Gastroesophageal sphincter (tissue), 4 donors: ENCODE data around the gene CCDC3. TPM values are rescaled to one million over a fixed set of nuclear protein-coding genes. Genes with fewer than 3 reads are reported as not detected.

Experiments
- ATAC-seq: fragments of 150-250 bp; one replicate; pipeline ENCODE4 v1.9.1; 2016; ENCODE audit warnings: mild to moderate bottlenecking, moderate library complexity
- H3K27ac ChIP-seq, 4 donors: fragments of 200-600 bp; sonication (generic) in 3 of 4; 1 replicate in 3 of 4; 2 replicates in 1 of 4; pipeline ENCODE4 v1.5.1; 2016 to 2019
- H3K27me3 ChIP-seq: fragments of 200-600 bp; sonication (generic); one replicate; pipeline ENCODE4 v1.5.1; 2019
- H3K36me3 ChIP-seq, 2 donors: fragments of 200-600 bp; sonication (generic); one replicate each; pipeline ENCODE4 v1.5.1; 2019; ENCODE audit warnings: control low read depth in 1 of 2
- H3K4me1 ChIP-seq, 3 donors: fragments of 200-600 bp; sonication (generic); 1 replicate in 2 of 3; 2 replicates in 1 of 3; pipeline ENCODE4 v1.5.1; 2016 to 2019; ENCODE audit warnings: control low read depth in 2 of 3
- H3K4me3 ChIP-seq, 2 donors: fragments of 200-600 bp; sonication (generic); one replicate each; pipeline ENCODE4 v1.5.1; 2019; ENCODE audit warnings: mild to moderate bottlenecking in 1 of 2, moderate library complexity in 1 of 2
- H3K9me3 ChIP-seq, 3 donors: fragments of 200-600 bp; sonication (generic); one replicate each; pipeline ENCODE4 v1.5.1; 2017 to 2019; ENCODE audit warnings: control low read depth in 2 of 3
- WGBS, 2 donors: methylation state at CpG; one replicate each; pipeline ENCODE4 v1.1.5; 2018; ENCODE audit warnings: low coverage in 1 of 2; 5-methylcytosine and 5-hydroxymethylcytosine counted together
- small RNA-seq, 4 donors: library from RNA; depleted of rRNA; stranded (forward); fragments of <200 nt; gene quantifications; one replicate each; pipeline ENCODE3, GENCODE V24; 2016
- total RNA-seq, 4 donors: library from RNA; depleted of rRNA; stranded (reverse); fragments of >200 nt; gene quantifications; one replicate each; pipeline ENCODE4 v1.1.0, GENCODE V29; 2016
- TF ChIP-seq, protein P1 (sequence below), 4 experiments: fragments of 200-600 bp in 2 of 4; fragments of 450-650 bp in 2 of 4; sonication (generic) in 1 of 4; IDR thresholded peaks; one replicate each; pipeline ENCODE4 v1.5.1; 2017 to 2019; ENCODE audit warnings: antibody characterized with exemption in 4 of 4, mild to moderate bottlenecking in 2 of 4, moderate library complexity in 2 of 4

Gene CCDC3
- total RNA-seq, 4 donors from 2014 or later, result 12.2 to 66.1 (median 16.0) TPM

DNA sequence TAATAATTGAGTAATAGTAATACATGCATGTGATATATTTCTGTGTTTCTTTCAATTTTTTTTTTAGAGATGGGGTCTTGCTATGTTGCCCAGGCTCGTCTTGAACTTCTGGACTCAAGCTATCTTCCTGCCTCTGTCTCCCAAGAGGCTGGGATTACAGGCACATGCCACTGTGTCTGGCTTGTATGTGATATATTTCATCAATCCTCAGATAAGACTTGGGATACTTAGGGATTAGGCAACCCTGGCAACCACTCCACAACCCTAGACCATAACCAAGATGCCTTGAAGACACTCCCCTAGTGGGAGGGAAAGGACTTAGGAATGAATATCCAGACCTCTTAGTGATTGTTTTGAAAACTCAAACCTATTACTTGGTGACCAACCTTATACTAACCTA is 154.8 kb downstream of the CCDC3 start:
- ATAC-seq, result no peak
- peaks cover 0 to 37% (median 12%) of the 10 kb centered on the region in 3 donors for H3K4me1 ChIP-seq
- 0 to 90% methylated on average over 1 of the region's 1 CpG for WGBS, 2 donors

More for the DNA sequence above, 154.8 kb downstream of the CCDC3 start:
- no peaks in the 10 kb centered on the region for H3K9me3 ChIP-seq
- TF ChIP-seq, protein P1, sequence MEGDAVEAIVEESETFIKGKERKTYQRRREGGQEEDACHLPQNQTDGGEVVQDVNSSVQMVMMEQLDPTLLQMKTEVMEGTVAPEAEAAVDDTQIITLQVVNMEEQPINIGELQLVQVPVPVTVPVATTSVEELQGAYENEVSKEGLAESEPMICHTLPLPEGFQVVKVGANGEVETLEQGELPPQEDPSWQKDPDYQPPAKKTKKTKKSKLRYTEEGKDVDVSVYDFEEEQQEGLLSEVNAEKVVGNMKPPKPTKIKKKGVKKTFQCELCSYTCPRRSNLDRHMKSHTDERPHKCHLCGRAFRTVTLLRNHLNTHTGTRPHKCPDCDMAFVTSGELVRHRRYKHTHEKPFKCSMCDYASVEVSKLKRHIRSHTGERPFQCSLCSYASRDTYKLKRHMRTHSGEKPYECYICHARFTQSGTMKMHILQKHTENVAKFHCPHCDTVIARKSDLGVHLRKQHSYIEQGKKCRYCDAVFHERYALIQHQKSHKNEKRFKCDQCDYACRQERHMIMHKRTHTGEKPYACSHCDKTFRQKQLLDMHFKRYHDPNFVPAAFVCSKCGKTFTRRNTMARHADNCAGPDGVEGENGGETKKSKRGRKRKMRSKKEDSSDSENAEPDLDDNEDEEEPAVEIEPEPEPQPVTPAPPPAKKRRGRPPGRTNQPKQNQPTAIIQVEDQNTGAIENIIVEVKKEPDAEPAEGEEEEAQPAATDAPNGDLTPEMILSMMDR (IDR thresholded peaks at IDR 0.05), result no peak
- H3K36me3 ChIP-seq, result no peaks in the 10 kb centered on the region
- no peaks in the 10 kb centered on the region for H3K27me3 ChIP-seq
- H3K27ac ChIP-seq, result no peak overlapping the region
- H3K4me3 ChIP-seq, result no peak overlapping the region

Small RNA genes within 50 kb of the gene (small RNA-seq; reads per million reads assigned to genes)
- 0 to 0.12 (median 0) reads per million in 4 donors for gene RNA5SP300

Other genes with a start within 250 kb of the CCDC3 start
- gene OPTN, start 98.5 kb upstream of the CCDC3 start, total RNA-seq, result 100 to 1,000 TPM in 1 of 4 donors, 10 to 100 TPM in 3; 69.0 to 103 (median 82.2) TPM
- gene MCM10, start 159.8 kb upstream of the CCDC3 start, total RNA-seq, result 1 to 10 TPM in 1 of 4 donors, under 1 TPM in 1, not detected in 2; 0.08 to 1.1 TPM
- not detected for gene UCMA, start 232.7 kb upstream of the CCDC3 start, total RNA-seq